ENCODE measurements around the gene ANGEL2.
"Not testable (repeated sequence)": the region's sequence is repeated elsewhere in the genome, so short reads cannot be mapped to it uniquely, and the experiment has no call there.

ANGEL2 gene

GRCh38 chr1:213017447-213018273, 2.0 kb upstream of the ANGEL2 start:
- DNase-seq, result no peak

GRCh38 chr1:213014642-213015041, 1.0 kb downstream of the ANGEL2 start:
- no peak for DNase-seq

- no peak for DNase-seq
Measured at GRCh38 chr1:213008564-213008963, 7.1 kb downstream of the ANGEL2 start.

- no peak for DNase-seq
Measured at GRCh38 chr1:213003256-213003655, 12.4 kb downstream of the ANGEL2 start.

- DNase-seq, result no peak
Measured at GRCh38 chr1:212994926-212995325, 20.7 kb downstream of the ANGEL2 start.

GRCh38 chr1:212993960-212994359, 21.7 kb downstream of the ANGEL2 start:
- DNase-seq, result not testable (repeated sequence)

- no peak for DNase-seq
Measured at GRCh38 chr1:212990276-212990675, 25.4 kb downstream of the ANGEL2 start.

- no peak for DNase-seq
Measured at GRCh38 chr1:212987702-212988322, 27.9 kb downstream of the ANGEL2 start.

- DNase-seq, result no peak
Measured at GRCh38 chr1:212986551-212986950, 29.1 kb downstream of the ANGEL2 start.

GRCh38 chr1:212984522-212985291, 31.0 kb downstream of the ANGEL2 start:
- DNase-seq, result no peak

GRCh38 chr1:212983482-212983881, 32.2 kb downstream of the ANGEL2 start:
- no peak for DNase-seq

- no peak for DNase-seq
Measured at GRCh38 chr1:212982430-212983152, 33.1 kb downstream of the ANGEL2 start.

- peak; percentile 36 for DNase-seq
Measured at GRCh38 chr1:212981571-212982328, 33.9 kb downstream of the ANGEL2 start.

GRCh38 chr1:212981025-212981495, 34.6 kb downstream of the ANGEL2 start:
- DNase-seq, result peak; percentile 65

- no peak for DNase-seq
Measured at GRCh38 chr1:212980123-212980785, 35.4 kb downstream of the ANGEL2 start.

GRCh38 chr1:212979340-212980122, 36.1 kb downstream of the ANGEL2 start:
- no peak for DNase-seq

GRCh38 chr1:212977781-212978645, 37.7 kb downstream of the ANGEL2 start:
- DNase-seq, result no peak

GRCh38 chr1:212976586-212976985, 39.1 kb downstream of the ANGEL2 start:
- DNase-seq, result no peak

GRCh38 chr1:212975111-212975918, 40.4 kb downstream of the ANGEL2 start:
- DNase-seq, result no peak

Data from NCI-H1694 (cell line).